ENCODE data around the gene TNFRSF21.
"Not testable (repeated sequence)": the region's sequence is repeated elsewhere in the genome, so short reads cannot be mapped to it uniquely, and the experiment has no call there.

Gene TNFRSF21

DNA sequence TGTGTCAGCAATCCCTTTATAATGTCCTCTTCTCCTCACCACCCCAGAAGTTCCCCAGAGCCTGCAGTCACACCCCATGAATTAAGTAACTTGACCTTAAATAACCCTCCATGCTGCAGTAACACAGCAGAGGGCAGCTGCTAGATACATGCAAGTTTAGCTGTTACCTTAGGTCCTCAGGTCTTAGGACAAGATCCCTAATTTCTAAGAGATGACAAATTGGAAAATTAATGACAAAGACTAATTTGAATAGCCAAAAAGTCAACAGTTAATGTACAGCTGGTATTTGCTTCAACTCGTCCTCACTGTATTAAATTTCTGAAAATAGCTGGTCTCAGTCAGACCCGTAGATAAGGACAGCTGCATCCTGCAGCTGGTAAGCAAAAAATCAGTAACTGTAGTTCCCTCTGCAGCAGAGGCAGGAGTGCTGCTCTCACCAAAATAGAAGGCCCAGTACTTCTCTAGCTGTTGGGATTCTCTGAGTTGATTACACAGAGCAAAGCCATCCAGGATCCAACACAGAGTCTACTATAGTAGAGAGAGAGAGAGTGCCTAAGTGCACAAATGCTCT lies 62.4 kb downstream of the TNFRSF21 start:
- no peak for DNase-seq

DNA sequence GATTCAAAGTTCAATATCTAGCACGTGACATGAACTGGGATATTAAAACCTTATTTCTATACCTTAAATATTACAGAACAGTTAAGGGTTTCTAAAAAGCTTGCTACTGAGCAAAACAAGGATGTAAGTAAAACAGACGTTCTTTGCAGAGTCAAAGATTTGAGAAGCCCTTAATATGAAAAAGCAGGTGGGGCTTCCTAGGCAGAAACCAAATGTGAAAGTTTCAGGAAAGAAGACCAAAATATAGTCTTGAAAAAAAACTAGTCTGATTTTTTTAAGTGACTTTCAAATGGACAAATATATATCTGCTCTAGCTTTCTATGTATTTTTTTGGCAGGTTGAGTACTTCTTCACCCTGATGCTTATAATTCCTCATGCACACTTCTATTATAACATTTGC lies 63.2 kb downstream of the TNFRSF21 start:
- no peak for DNase-seq

DNA sequence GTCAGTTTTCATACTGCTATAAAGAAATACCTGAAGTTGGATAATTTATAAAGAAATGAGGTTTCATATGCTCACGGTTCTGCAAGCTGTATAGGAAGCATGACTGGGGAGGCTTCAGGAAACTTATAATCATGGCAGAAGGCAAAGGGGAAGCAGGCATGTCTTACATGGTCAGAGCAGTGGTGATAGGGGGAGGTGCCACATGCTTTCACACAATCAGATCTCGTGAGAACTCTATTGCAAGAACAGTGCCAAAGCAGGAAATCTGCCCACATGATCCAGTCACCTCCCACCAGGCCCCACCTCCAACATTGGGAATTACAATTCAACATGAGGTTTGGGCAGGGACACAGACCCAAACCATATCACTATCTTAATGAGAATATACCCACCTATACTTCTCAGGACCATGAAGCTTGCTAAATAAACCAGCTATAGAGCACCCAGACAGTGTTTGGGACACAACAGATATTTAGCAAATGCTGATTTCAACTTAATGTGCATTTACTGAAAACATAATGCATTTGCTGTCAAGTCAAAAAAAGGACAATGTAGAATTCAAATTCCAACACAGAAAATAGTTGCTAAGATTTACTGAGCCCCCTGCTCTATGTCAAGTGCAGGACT lies 63.8 kb downstream of the TNFRSF21 start:
- no peak for DNase-seq

DNA sequence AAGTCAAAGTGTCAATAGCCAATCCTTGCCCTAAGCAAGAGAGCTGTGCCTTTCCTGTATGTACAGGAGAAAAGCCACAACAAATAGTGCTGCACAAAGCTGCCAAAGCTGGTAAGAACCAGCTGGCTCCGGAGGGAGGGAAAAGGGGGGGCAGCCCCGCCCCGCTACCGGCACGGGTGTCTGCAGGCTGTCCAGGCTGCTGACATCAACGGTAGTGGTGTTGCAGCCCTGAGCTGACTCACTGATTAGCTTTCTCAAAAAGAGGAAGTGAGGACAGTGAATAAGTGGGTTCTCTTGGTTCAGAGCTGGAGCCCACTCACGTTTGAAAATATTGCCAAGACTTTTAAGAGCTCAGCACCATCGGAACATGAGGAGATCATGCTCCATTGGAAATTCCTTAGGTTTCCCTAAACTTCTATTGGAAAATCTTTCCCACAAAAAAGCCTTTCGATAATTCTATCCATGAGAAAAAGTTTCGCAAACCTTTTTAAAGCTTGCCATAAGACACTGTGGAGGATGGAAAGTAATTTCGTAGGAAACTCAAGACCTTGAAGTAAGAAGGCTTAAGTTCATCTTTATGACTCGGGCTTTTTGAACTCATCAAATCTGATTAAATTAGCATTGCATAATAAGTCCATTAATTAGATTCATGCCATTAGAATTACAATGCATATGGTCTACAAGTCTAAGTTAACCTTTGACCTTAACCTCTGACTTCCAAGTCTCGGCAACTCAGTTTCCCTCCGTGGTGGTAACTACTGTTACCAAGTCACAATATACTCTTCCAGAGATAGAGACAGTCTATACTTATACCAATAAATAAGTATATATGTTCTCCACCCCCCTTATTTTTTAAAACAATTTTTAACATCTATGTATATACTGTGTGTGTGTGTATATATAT lies 67.0 kb downstream of the TNFRSF21 start:
- peak; percentile 59 for DNase-seq

DNA sequence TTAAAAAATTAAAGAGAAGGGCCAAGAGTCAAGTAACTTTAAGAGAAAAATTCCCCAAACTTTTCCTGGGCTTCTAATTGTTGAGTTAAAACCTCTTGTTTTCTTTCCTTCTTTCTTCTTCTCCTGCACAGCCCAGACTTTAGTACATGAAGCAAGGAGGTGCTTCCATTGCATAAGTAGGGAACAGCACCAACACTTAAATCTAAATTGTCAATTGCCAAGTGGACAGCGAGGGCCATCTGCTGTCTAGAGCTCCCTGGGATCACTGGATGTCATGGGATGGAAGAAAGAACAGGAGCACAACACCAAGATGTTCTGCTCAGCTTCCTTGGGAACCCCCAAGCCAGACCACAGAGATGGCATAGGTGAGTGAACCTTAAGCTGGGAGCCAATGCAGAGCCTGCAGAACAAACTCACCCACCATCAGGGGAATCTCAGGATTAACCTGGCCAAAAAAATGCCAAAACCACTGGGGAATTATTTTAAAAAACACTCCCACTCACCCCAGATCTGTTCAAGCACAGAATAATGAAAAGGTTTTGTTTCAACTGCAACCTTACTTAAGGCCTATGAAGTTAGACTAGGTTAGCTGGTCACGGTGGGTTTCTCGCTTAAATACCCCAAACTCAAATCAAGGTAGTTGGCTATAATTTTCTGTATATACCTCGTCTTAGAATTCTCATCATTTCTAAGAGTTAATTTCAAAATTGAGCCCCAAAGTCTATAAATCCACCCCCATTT lies 67.8 kb downstream of the TNFRSF21 start:
- DNase-seq, result no peak

DNA sequence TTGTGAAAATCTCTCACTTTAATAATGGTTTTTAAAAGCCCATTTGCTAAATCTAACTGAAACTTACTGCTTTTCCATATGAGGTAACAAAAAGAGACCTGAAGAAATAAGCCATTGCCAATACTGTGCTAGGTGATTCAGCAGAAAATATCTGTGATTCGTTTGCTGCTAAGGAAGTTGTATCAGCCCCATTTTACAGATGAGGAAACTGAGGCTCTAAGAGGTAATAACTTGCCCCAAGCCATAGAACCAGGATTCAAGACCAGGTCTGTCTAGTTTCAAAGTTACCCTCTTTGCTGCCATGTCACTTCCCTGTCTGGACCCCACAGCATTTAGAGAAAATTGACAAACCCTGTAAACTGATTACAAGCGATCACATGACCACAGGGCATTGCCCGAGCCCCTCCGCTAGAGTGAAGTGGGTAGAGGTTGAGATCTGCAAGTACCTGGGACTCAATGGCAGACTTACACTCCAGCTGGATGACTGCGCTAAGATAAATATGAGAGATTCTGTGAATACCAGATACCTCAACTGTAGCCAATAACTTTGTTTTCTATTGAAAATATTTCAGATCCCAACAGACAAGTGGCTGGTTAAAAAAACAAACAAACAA lies 69.3 kb downstream of the TNFRSF21 start:
- DNase-seq, result no peak

DNA sequence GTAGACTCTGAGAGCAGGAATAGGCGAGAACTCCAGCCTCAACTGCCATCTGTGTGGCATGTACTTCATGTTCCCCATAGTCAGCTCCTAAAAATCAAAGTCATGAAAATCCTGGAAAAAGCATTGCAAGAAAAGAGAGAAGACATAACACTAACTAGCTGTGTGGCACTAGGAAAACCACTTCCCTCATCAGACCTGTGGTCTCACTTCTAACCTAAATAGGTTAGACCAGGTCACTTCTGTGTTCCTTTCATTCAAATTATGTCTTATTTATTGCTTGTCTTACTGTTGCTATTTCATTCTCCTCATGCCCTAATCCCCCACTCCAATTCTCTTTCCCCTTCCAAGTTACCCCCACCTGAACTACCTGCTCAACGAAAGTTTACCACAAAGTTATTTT lies 70.2 kb downstream of the TNFRSF21 start:
- no peak for DNase-seq

DNA sequence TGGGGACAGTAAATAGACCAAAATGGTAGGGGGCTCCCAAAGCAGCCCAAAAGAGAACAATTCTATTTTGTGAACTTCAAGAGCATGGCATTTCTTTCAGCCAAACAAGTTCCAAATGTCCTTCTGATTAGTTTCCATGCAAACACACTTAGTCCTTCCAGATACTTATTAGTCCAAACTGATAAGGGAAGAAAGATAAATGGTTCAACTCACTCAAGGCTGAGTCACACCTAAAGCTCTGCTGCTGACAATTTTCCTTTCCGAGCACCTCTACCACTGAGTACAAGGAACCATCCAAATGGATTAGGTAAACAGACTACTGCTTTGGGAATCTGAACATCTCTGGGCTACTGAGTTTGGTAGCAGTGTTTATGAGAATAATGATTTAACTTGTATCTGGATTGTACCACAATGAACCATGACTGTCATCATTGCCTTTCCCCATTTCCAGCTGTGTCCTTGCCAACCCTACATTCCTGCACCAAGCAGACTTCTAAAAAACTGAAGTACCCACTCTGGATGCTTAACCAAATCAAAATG lies 71.2 kb downstream of the TNFRSF21 start:
- no peak for DNase-seq

DNA sequence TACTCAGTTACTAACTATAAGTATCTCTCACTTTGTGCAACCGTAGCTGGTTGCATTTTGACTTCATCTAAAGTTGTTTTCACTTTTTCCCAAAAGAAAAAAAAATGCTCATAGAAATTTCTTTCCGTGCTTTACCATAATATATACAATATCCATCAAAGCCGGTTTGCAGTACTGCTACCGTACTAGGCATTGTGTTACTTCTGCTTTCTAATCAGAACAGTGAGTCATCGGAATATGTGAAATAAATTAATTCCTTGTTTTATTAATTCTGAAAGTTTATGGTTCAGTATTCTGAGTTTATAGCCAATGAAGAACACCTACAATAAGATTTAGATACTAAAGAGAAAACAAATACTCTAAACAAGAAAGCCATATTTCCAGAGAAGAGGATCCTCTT lies 72.5 kb downstream of the TNFRSF21 start:
- DNase-seq, result no peak

DNA sequence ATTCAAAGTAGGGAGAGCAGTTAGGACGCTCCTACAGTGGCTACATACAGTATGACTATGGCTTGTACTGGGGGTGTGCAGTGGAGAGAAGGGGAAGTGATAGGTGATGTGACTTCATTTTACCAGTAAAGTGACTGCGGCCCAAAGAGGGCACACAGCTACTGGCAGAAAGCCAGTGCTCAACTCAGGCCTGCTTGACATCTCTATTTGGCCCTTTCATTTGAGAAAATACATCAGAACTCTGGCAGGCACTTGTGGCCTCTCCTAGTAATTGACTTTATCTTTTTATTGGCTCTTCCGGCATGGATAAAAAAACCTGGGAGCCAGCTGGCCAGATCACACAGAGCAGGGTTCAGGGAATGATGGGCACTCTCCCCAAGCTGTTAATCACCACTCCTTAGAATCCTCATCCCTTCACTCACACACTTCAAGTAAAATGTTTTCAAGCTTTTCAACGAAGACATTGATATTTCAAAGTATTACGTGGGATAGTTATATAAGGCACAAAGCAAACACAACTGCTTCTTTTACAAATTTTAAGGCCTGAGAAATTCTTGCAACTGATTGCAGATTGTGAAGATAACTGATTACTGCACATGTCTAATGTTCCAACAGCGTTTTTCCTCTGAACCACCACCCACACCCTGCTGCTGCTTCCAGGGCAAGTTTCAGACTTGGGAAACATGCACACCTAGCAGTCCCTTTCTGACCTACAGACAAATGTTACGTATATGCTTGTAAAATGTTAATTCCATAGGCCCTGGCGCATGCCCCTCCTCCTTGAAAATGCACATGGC lies 73.5 kb downstream of the TNFRSF21 start:
- no peak for DNase-seq

DNA sequence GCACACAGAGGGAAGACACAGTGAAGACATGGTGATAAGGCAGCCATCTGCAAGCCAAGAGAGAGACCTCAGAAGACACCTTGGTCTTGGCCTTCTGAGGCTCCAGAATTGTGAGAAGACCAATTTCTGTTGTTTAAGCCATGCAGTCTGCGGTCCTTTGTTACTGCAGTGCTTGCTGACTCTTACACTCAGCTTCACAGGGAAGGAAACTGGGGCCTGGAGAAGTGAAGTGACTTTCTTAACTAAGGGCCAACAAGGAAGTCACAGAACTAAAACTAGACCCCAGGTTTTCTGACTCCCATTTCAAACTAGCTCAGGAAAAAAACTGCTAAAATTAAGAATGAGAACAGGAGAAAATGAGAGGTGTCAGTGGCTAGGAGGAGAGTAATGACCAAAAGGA lies 74.3 kb downstream of the TNFRSF21 start:
- no peak for DNase-seq

DNA sequence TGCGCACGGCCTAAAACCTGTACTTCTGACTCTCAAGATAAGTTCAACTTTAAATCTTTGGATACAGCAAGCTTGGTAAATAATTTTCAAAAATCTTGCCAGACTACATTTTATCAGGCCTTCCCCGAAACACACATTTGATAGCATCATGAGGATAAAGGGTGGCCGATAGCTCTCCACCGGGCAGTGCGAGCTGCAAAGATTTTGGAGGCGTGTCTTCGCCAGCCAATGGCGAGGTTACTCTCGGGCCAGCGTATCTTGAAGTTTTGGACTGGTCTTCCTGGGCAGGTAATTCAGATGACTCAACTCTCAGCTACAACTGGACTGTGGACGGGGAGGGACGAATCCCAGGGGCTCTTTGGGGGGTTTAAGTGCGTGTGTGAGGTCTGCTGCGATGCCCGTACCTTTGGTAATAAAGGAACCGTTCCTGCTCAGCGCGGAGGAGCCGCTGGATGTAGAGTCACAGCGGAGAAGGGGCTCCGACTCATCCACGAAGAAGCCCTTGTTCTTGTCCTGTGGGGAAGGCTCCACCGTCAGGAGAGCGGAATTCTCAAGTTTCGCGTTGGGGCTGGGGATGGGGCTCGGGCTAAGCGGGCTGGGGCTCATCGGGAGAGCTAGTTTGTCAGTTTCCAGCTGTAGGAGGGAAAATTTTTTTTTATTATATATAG lies 75.3 kb downstream of the TNFRSF21 start:
- DNase-seq, result no peak

DNA sequence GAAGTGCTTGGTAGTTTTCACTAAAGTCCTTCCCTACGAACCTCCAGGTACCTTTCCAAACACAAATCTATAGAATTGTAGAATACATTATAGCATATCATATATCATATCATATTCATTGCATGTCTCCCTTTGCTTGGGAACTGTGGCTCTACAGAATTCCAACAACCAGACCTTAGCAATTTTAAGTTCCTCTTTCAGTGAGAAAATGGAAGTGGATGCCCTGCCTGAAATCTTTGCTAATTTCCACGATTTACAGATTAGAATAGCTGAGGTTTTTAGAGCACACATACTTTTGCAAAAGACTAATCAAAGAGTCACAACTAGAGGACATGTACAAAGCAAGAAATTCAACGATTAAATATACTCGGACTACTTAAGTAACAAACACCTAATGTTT lies 78.6 kb downstream of the TNFRSF21 start:
- no peak for DNase-seq

DNA sequence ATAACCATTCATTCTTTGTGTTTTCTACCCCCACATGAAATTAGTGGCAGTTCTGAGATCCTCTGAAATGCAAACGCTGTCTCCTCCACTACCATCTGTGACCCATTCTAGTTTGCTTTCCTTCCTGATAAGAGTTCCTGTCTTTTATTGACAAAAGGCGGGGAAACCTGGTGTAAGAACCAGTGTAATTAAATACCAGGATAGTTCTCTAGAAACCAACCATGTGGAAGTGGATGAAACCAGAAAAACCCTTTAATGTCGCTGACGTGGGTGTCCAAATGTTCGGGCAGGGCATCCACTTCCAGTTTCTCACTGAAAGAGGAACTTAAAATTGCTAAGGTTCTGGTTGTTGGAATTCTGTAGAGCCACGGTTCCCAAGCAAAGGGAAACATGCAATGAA lies 79.1 kb downstream of the TNFRSF21 start:
- no peak for DNase-seq

DNA sequence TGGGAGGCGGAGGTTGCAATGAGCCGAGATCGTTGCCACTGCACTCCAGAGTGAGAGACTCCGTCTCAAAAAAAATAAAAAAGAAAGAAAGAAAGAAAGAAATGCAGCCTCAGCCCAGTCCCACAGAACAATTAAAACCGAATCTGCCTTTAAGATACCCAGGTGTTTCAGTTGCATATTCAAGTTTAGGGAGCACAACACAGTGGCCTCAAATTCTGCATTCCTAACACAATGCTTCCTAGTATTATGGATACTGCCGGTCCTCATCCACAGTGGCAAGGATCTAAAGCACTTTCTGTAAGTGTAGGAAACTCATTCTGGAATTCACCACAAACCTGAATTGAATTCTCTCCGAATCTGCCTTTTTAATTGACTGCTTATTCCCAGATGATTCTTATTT lies 80.5 kb downstream of the TNFRSF21 start:
- no peak for DNase-seq

DNA sequence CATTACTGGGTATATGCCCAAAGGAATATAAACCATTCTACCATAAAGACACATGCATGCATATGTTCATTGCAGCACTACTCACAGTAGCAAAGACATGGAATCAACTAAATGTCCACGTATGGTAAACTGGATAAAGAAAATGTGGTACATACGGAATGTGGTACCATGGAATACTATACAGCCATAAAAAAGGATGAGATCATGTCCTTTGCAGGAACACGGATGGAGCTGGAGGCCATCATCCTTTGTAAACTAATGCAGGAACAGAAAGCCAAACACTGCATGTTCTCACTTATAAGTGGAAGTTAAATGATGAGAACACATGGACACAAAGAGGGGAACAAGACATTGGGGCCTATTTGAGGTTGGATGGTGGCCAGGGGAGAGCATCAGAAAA lies 81.6 kb downstream of the TNFRSF21 start:
- DNase-seq, result not testable (repeated sequence)

DNA sequence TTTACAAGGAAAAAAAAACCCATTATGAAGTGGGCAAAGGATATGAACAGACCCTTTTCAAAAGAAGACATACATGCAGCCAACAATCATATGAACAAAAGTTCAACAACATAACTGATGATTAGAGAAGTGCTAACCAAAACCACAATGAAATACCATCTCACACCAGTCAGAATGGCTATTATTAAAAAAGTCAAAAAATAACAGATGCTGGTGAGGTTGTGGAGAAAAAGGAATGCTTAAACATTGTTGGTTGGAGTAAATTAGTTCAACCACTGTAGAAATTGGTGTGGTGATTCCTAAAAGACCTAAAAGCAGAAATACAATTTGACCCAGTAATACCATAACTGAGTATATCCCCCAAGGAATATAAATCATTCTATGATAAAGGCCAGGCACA lies 86.5 kb downstream of the TNFRSF21 start:
- not testable (repeated sequence) for DNase-seq

DNA sequence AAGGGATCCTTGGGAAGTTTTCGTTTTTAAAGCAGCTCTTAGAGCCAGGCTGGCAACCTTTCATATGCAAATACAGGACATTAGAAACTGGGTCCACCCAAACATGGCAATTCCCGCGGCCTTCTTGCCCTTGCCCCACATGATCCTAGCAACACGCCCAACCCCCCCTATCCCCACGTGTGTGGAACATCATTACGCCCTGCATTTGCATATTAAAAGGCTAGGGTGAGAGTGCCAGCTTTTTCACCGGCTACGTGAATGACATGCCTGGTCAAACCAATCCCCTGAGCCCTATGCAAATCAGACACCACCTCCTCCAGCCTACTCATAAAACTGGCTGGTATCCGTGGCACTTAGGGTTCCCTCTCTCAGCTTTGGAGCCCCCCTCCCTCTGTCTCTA lies 88.1 kb downstream of the TNFRSF21 start:
- no peak for DNase-seq

DNA sequence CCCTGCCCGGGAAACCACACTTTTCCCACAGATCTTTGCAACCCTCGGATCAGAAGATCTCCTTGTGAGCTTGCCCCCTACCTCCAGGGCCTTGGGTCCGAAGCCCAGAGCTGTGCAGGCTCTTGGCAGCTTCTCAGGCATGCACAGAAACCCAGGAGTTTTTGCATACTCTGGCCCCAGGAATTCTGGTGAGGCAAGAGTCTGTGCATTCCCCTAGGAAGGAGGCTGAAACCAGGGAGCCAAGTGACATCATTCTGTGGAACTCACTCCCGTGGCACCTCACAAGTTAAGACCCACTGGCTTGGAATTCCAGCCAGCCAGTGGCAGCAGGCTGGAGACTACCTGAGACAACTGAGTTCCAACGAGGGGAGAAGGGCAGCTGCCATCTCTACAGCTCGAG lies 100.1 kb downstream of the TNFRSF21 start:
- no peak for DNase-seq

DNA sequence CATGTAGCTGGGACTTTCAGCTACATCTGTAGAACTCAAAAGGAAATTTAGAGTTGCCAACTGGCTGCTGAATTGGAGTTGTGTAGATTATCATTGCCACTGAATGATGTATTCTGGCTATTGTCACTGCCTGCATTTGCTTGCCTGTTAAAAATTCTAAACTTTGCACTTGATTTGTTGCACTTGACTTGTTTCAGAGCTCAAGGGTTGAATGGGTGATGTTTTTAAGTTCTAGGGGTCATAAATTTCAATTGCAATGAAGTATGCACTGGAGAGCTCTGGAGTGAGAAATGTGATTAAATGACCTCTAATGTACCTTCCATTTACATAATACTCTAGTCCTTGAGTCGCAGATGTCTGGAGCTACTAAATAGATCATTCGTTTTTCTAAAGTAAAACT lies 102.4 kb downstream of the TNFRSF21 start:
- DNase-seq, result no peak

DNA sequence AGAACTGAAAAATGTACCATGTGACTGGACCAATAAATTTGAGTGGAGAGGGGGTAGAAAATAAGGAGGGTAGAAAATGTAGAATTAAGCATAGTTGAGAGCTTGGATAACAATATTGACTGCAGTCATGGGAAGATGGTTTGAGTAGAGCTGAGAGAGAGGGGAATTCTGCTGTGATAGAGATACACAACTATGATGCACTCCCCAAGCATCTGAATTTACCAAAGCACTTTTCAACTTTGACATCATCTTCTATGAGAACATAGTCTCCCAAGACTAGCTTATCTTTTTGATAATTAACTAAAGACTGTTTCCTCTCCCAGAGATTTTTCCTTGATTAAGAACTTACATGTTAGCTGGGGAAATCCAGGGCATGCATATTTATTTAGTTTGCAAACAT lies 103.1 kb downstream of the TNFRSF21 start:
- DNase-seq, result no peak

Measured in stimulated activated CD4-positive, alpha-beta T cell treated with anti-CD3 and anti-CD28 coated beads, Interleukin-15, amount 100 ng/mL, for 24 hours (primary cell).